Stimulated activated CD4-positive, alpha-beta T cell treated with anti-CD3 and anti-CD28 coated beads, Interleukin-2, amount 100 ng/mL, for 48 hours (primary cell): ENCODE results near the gene TENT5A.
"Not testable (repeated sequence)": the region's sequence is repeated elsewhere in the genome, so short reads cannot be mapped to it uniquely, and the experiment has no call there.

Experiments
- DNase-seq, 2 donors: peaks; one replicate each; pipeline ENCODE4 v3.0.0-alpha.2; 2020

Gene TENT5A

DNA sequence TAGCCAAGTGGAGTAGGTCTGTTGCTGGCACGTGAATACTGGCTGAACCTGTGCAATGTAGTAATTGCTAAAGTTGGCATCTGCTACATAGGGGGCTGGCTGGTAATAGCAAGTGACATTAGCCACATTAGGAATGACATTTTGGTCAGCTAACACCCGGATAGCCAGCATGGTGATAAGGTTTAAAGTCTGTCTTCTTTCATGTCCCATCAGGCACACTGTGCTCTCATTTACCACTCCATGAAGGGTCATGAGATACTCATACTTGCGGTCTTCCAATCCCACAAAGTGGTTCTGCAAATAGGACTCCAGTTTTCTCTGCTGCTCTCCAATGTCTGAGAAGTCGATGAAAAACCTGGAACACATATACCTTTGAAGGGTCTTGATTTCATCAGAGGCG, 2.8 kb downstream of the TENT5A start:
- no peak for DNase-seq

DNA sequence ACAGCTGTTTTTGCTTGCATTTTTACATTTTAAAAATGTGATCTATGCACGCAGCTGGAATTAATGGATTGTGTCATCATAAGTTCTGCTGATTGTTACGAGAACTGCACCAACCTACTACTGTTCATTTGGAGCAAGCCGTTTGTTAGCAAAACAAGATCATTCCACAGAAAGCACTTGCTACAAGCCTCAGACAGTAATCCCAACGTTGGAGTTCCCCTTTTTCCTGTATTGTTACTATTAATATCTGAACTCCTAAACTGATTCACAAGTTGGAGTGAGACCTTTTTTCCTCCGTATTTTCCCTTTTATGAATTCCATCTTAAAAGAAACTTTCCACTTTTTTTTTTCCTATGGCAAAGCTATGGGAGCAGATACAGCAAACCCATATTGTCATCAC, 3.5 kb downstream of the TENT5A start:
- no peak for DNase-seq

DNA sequence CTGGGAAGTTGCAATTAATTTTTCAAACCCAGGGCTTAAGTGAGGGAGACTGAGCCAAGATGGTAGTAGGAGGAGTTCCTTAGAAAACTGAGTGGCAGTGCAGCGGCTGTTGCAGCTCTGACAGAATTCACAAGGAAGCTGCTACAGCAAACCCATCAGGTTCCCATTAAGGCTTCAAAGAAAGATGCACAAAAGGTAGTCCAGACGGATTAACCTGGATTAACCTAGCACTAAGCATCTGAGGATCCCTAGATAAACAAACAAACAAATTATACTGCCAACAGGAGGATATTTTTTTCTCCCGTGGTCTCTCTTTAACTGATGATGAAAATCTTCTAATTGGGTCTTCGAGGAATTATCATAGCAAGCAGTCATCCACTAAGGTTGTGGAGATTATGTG, 5.2 kb downstream of the TENT5A start:
- DNase-seq, result no peak

DNA sequence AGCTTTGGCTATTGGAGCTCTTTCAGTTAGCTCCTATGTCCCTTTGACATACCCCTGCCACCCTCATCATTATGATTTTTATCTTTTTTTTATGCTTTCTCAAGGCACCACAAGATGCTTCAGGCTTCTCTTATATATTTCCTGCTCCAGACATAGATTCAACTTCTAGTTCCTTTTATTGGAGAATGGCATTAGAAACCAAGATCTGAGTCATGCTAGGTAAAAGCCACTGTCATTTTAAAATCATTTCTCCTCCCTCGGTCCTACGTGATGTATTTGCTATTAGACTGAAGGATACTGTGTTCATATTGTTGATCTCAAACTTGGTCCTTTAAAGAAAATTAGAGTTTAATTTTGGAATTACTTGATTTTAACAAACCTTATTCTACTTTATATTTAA, 8.3 kb downstream of the TENT5A start:
- no peak for DNase-seq

DNA sequence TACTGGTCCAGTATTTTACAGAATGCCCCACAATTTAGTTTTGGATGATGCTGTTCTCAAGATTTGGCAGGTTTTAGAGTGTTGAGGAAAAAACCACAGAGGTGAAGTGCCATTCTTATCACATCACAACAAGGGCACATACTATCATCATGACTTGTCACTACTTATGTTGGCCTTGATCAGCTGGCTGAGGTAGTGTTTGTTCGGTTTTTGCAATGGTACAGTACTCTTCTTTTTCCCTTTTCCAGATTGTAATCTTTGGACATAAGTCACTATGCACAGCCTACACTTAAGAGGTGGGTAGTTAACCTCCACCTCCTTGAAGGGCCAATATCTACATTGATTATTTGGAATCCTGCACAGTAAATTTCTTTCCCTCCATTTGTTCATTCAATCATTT, 8.8 kb downstream of the TENT5A start:
- DNase-seq, result no peak

DNA sequence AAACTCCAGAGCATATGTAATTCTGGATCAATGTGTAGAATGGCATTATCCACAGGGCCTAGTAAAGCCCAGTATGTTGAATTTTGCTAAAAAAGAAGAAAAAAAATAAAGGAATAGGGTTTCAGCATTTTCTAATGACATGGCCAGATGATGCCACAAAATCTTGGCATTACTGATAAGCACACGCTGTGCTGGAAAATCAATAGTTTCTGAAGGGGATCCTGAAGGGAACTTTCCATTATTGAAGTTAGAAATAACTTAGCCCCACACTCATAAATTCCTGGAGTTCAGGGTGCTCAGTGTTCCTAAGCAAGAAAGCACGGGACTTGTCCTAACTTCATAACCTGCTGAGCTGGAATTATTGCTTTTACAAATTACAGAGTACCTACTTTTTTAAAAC, 10.8 kb downstream of the TENT5A start:
- DNase-seq, result no peak

DNA sequence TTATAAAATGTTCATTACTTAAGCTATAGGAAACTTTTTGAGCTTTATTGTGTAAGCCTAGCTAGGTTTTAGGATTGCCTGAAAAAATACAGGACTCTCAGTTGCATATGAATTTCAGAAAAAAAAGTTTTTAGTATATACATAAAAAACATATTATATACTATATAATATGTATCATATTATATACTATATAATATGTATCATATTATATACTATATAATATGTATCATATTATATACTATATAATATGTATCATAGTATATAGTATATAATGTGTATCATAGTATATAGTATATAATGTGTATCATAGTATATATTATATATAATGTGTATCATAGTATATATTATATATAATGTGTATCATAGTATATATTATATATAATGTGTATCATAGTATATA, 11.9 kb downstream of the TENT5A start:
- not testable (repeated sequence) for DNase-seq

- DNase-seq, result no peak
Observed at GRCh38 chr6:81739230-81740195, 13.0 kb downstream of the TENT5A start.

DNA sequence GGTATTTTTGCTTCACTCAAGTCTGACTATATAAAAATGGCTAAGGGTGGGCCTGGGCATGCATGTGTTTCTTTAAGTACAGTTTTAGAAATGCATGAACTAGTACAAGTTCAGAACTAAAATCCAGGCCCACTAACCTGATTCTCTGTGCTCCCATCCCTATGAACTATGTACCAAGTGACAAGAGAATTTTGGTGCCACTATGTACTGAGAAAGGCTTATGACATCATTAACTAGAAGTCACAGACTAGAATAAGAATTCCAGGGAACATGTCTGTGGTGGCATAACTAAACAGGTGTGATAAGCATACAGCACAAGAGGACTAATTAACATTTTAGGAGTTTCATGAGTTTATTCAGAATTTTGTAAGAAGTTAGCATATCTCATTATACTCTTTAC, 16.1 kb downstream of the TENT5A start:
- no peak for DNase-seq

GRCh38 chr6:81735756-81736380, 16.6 kb downstream of the TENT5A start:
- DNase-seq, result no peak

DNA sequence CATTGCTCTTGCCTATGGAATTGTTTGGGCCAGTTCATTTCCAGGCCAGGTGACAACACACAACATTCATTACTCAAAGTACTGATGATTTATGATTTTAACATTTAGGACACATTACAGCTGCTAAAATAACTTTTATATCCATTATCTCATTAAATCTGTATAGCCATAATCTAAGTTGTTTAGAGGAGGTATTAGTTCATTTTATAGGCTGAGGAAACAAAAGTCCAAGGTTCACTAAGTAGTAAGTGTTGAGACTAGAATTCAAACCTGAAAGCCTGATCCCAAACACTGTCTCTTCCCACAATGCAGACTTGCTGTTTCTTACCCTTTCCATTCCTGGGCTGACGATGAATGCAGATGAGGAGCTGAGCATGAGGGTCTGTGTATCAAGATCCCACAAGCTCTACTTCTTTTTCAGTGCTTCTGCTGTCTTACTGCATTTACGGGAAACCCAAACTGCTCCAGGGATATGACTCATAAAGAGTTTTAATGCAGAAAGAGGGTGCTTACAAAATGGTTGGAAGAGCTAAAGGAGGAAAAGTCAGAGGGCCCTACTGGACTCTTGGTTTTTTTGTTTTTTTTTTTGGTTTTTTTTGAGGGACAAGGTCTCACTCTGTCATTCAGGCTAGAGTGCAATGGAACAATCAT, 17.9 kb downstream of the TENT5A start:
- DNase-seq, result no peak

DNA sequence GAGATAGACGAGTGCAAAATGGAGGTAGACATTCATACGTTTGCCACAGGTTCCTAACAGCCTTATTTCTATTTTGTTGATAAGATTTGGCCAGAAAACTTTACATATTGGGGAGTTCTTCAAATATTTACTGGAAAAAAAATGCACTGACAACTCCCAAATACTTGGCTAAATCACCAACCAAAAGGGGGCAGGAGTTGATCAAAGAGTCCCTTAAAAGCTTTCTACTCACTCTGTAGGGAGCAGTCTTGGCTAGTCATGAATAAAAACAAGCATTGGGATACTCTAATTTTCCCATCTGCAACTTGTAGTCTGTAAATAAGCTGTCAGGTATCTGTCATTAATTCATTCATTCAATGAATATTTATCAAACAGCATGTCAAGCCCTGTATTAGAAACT, 18.4 kb downstream of the TENT5A start:
- DNase-seq, result no peak

GRCh38 chr6:81731814-81732213, 20.7 kb downstream of the TENT5A start:
- DNase-seq, result no peak

DNA sequence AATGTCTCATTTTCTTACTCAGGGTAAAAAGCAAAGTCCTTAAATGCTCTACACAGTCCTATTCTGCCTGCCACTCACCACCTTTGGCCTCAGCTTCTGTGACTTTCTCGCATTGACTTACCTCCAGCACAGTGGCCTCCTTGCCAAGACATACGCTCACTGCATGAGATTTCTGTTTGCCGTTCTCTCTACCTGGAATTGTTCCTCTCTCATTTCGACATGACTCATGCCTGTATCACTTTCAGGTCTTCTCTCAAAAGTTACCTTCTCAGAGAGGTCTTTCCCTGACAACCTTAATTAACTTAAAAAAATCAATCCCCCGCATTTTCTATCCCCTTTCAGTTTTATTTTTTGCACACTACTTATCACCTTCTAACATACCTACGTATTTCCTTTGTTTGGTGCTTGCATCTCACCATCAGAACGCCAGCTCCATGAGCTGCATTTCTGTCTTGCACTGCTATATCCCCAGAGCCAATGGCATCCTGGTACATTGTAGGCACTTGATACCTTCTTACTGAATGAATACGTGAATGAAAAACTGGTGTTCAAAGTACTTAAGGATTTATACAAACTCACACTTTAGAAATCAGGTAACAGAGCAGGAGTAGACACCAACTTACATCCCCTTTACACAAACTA, 24.5 kb downstream of the TENT5A start:
- DNase-seq, result no peak

DNA sequence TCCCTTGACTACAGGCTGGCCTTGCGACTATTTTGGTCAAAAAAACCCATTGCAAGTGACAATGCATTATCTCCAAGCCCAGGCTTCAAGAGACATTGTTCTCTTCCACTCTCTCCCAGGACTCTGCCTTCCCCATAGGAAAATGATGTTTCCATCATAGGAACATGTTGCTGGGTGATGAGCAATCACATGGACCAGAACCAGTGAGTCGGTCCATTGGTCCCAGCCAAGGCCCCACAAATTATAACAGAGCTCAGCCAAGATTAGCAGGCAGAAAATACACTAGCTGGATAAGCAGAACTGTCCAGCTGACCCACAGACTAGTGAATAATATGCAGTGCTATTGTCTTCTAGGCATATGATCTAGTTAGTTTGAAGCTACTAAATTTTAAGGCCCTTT, 27.4 kb downstream of the TENT5A start:
- DNase-seq, result no peak

- no peak for DNase-seq
Observed at GRCh38 chr6:81722506-81723223, 29.8 kb downstream of the TENT5A start.

DNA sequence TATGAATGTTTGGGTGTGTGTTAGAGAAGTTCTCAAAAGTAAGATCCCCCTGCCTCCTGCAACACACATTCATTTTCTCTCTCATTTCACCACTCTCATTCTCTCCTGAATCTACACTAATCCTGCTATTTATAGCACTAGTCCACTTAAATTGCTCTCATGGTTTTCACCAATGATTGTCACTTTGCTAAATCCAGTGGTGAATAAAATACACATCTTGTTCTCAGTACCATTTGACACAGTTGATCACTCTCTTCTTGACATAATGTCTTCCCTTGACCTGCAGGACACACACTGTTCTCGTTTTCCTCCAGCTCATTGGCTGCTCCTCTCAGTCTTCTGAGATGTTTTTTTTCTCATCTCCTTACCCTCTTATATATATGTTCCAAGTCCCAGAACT, 32.1 kb downstream of the TENT5A start:
- DNase-seq, result no peak

GRCh38 chr6:81718126-81718525, 34.4 kb downstream of the TENT5A start:
- no peak for DNase-seq

DNA sequence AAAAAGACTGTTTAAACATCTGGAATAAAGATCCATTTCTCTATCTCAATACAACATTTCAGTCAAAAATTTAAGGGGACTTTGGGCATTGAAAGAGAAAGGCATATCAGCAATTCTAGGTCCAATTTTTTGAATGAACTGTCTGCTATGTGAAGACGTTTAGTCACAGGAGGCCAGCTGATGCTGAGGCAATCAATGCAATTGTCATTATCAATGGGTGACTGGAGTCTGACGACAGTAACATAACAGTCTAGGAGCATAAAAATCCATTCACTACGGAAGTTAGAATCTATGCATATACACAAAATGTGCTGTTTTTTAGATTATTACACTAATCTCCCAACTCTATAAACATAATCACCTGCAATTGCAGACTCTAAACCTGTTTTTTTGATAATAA, 37.8 kb downstream of the TENT5A start:
- no peak for DNase-seq

DNA sequence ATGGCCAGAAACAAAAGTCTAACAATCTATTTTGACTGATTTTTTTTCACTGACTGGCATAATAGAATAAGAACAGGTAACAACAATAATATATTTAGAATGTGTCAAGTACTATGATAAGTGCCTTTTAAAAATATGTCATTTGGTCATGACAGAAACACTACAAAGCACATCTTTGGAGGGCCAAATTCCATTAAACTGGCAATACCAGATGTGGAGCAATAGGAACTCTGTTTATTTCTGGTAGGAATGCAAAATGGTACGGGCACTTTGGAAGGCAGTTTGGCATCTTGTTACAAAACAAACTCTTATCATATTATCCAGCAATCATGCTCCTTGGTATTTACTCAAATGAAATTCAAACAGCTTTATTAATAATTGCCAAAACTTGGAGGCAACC, 39.3 kb downstream of the TENT5A start:
- no peak for DNase-seq

DNA sequence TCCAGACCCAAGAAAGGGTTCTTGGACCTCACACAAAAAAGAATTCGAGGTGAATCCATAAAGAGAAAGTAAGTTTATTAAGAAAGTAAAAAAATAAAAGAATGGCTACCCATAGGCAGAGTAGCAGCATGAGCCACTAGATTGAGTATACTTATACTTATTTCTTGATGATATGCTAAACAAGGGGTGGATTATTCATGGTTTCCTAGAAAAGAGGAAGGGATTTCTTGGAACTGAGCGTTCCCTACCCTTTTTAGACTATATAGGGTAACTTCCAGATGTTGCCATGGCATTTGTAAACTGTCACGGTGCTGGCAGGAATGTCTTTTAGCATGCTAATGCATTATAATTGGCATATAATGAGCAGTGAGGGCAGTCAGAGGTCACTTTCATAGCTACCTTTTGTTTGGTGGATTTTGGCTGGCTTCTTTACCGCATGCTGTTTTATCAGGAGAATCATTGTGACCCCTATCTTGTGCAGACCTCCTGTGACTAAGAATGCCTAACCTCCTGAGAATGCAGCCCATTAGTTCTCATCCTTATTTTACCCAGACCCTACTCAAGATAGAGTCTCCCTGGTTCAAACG, 44.3 kb downstream of the TENT5A start:
- DNase-seq, result no peak

GRCh38 chr6:81704700-81705099, 47.8 kb downstream of the TENT5A start:
- DNase-seq, result no peak
